GM21619 (cell line): ENCODE measurements around the gene HEG1.

Experiments used
- ATAC-seq: cut with Tn5 transposase; IDR thresholded peaks from one replicate; pipeline ENCODE4 v1.9.1; 2021; ENCODE audit not compliant: unreplicated experiment

Gene HEG1

GRCh38 chr3:124993466-124993865 lies 62.3 kb downstream of the HEG1 start:
- no peak for ATAC-seq

DNA sequence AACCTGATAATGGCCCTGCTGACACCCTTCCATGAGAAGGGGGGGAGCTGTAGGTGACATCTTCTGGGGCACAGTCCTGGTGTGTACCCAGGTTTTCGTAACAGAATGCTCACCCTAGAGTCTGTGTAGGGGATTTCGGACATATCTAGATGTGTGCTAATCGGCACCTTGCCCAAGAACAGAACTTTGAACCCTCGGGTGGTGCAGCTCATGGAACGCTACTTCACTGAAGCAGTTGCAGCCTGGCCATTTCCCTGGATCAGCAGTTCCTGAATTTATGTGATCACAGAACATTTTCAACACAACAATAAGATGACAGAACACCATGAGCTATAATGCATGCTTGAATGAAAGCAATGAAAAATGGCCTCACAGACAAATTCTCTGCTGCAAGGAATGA lies 63.8 kb downstream of the HEG1 start:
- ATAC-seq, result no peak

- ATAC-seq, result no peak
Observed at GRCh38 chr3:124986192-124987143, 69.3 kb downstream of the HEG1 start.

- no peak for ATAC-seq
Observed at GRCh38 chr3:124985349-124985748, 70.4 kb downstream of the HEG1 start.

GRCh38 chr3:124984754-124985153 lies 71.0 kb downstream of the HEG1 start:
- no peak for ATAC-seq

- ATAC-seq, result no peak
Observed at GRCh38 chr3:124982855-124983254, 72.9 kb downstream of the HEG1 start.

DNA sequence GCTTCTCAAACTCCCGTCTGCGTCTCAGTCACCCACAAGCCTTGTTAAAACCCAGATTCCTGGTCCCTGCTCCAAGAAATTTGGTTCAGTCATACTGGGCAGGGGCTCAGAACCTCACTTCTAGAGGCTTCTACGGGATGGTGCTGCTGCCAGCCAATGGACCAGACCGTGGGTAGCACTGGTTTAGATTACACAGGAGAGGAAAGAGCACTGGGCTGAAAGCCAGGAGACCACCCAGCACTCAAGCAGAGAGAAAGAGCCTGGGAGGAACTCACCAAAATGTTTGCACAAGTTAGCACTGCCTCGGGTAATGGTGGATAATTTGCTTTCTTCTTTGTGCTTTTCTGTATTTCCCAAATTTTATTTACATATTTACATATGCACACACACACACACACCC lies 74.3 kb downstream of the HEG1 start:
- no peak for ATAC-seq

DNA sequence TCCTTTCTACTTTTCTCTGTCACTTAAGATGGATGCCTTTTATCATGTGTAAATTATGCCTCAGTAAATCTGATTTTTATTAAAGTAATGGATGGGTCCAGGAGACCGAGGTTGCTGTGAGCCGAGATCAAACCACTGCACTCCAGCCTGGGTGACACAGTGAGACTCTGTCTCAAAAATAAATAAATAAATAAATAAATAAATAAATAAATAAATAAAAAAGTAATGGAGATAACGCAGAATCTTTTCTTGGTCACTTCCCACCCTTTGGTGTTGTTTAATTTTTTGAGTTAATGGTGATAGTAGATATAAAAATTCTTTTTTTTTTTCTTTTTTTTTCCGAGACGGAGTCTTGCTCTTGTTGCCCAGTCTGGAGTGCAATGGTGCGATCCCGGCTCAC lies 77.2 kb downstream of the HEG1 start:
- no peak for ATAC-seq

DNA sequence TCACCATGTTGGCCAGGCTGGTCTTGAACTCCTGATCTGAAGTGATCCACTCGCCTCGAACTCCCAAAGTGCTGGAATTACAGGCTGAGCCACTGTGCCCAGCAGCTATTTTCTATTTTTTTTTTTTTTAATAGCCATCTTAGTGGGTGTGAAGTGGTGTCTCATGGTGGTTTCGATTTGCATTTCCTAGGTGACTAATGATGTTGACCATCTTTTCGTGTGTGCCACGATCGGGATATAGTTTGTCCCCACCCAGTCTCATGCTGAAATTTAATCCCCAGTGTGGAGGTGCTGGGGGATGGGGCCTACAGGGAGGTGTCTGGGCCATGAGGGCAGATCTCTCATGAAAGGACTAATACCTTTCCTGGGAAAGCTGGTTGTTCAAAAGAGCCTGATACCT lies 79.4 kb downstream of the HEG1 start:
- no peak for ATAC-seq

DNA sequence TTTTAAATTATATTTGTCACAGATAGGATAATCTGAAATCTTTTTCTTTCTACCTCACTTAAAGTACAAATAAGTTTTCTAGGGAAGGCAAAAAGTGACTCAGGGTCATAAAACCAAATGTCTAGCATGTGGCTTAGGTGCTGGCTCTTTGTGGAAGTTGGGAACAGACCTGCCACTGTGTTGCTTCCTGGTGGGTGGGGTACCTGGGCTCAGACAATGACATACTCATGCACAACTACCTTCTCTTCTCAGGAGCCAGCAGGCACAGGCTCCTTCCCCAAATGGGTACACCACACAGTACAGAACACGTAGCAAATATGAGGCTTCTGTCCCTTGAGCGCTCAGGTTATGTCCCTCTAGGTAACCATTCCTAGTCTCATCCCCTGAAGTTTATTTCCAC lies 81.1 kb downstream of the HEG1 start:
- ATAC-seq, result no peak

- ATAC-seq, result no peak
Observed at GRCh38 chr3:124973290-124973689, 82.5 kb downstream of the HEG1 start.

- no peak for ATAC-seq
Observed at GRCh38 chr3:124972457-124972856, 83.3 kb downstream of the HEG1 start.

DNA sequence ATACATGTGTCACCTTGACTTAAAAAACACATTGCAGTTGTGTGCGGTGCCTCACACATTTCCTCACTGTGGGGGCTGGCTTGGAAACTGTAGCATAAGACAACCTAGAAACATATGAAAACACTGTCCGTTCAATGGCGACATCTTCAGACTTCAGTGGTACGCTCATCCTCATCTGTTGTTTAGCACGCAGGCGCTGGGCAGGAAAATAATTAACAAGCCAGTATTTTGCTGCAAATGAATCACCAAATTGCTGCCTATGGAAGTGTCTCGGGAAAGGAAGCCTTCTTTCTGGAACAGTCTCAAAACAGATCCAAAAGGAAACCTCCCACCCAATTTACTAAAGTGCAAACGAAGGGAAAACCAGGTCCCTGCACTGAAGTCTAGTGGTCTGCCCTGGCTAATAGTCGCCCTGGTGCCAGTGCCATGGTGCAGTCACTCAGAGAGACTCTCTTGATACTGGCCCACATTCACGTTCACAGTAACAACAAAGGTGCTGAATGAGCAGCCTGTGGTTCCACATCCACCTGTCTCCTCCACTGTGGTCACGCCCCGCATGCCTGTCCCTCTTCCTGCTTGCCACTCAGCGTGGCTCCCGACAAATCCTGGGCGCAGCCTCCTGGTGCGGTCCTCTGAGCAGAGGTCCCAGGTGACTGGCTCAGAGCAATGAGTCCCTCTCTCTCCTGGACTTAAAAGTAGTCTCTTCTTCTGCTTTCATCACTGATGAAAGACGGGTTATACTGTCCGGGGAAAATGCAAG lies 85.7 kb downstream of the HEG1 start:
- ATAC-seq, result no peak

DNA sequence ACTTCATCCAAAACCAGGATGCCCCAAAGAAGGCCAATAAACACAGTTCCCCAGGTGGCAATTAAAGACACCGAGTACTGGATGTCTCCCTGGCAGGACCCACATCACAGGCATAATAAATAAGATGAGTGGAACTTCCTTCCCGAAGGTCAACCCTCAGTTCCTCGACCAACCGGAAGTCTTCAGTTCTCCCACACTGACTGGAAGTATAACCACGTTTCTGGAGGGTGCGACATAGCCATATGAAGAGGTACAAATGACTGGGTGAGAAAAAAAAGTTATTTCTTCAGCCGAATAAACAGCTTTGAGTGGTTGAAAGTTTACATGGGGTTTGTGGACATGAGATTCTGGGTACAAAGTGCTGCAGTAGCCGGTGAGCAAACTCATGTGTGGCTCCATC lies 86.6 kb downstream of the HEG1 start:
- no peak for ATAC-seq

DNA sequence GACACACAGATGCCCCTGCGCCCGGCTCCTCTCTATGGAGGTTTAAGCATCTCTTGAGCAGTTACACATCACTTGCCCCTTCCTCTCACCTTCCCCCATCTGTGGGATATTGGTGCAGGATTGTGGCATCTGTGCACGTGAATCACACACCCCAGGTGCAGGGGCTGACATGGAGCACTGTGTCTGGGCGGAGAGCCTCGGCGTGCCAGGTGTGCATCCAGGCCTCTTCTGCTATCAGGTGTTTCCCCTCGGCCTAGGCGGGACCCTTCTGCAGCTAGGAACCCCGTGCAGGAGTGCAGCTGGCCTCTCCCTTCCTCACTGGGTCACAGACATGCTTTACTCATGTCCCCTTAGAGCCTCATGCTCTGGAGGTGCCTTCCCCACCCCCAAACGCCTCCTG lies 87.8 kb downstream of the HEG1 start:
- no peak for ATAC-seq

DNA sequence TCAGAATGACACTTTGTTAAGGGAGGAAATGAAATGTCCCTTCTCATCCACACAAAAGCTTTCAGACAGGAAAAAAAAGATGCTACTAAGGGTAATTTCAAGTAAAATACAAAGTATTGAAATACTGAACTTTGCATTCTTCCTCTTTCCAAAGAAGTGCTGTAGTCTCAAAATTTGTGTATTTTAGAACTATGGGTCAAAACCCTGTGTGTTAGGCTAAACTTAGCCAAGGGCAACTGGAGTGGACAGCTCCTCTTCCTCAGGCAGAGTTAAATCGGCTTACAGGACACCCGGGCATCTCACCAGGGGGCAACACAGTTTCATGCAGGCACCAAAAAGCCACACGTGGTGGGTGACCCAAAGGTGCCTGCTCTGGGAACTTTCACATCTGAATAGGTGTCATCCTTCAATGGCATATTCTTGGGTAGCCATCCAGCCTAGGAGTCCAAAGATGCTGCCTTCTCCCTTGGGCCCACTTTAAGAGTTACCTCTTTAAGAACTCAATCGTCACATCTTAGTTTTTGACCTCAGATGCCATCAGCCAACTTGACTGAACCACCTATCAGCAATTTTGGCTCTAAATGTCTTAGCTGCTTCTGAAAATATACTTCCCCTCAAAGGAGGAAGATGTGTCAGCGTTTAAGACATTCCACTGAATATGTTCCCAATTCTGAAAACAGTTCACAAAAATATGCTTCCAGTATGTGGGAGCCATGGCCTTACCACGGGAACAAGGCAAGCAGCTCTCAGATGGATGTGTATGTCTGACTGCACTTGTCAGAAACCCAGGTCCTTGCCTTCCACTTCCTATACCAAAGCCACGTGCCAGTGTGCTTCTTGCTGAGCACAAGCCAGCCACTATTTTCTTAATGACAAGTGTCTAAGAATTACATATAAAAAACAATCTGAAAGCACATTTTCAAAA lies 89.0 kb downstream of the HEG1 start:
- ATAC-seq, result no peak

DNA sequence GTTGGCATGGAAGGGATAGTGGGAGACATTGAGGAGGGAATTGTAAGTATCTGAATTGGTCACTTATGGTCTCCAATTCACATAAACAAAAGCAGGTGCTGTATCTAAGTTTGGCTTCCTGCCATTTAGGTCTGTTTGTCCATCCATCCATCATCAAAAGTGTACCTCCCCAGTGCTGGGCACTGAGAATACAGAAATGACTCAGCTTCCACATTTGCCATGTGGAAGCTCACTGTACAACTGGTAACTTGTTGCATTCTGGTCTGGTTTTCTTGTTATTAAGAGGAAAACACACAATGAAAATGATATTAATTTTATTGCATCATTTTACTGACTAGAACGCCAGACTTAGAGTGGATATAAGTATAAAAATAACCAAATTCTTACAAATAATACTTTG lies 90.4 kb downstream of the HEG1 start:
- ATAC-seq, result no peak

DNA sequence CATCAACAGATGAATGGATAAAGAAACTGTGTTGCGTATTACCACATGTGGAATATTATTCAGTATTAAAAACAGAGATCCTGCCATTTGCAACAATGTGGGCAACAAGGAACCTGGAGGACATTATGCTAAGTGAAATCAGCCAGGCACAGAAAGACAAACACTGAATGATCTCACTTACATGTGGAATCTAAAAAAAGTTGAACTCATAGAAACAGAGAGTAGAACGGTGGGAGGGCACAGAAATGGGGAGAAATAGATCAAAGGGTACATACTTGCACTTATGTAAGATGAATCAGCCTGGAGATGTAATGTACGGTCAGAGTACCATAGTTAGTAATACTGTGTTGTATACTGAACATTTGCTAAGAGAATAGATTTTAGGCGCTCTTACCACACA lies 91.4 kb downstream of the HEG1 start:
- ATAC-seq, result no peak

- ATAC-seq, result no peak
Observed at GRCh38 chr3:124963755-124964154, 92.0 kb downstream of the HEG1 start.

DNA sequence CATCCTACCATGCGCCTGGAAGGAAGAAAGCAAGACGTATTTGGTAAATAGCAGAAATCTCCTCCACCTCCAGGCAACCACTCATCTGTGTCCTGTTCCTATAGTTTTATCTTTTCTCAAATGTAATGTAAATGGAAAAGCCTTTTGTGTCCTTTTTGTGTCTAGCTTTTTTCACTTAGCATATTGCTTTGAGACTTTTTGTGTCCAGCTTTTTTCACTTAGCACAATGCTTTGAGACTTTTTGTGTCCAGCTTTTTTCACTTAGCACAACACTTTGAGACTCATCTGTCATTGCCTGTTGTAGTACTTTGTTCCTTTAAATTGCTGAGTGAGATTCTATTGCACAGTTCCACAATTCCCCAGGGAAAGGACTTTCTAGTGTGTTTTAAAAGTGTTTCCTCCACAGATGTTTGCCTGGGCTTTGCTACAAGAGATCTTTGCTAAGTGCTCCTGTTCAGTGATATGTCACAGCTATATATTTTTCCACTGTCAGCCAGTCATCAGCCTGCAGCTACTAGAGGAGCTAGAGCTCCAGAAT lies 93.3 kb downstream of the HEG1 start:
- no peak for ATAC-seq

DNA sequence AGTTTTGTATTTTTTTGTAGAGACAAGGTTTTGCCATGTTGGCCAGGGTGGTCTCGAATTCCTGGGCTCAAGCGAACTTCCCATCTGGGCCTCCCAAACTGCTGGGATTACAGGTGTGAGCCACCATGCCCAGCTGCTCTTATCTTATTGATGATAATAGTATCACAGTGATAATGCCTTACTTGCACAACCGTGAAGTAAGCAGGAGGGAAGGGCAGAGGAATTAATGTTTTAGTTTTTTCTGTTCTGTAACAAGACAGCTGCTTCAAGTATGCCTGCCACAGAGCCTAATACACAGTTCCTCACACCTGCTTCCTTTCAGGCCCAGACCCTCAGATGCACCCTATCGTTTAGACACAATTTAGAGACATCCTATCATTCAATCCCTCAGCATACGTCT lies 95.1 kb downstream of the HEG1 start:
- ATAC-seq, result no peak
